ENCODE measurements around the gene C19orf18. TPM values are rescaled to one million over a fixed set of nuclear protein-coding genes. Genes with fewer than 3 reads are reported as not detected.

C19orf18 gene
- total RNA-seq, 1 donor from 2014 or later: 0.26 TPM

DNA sequence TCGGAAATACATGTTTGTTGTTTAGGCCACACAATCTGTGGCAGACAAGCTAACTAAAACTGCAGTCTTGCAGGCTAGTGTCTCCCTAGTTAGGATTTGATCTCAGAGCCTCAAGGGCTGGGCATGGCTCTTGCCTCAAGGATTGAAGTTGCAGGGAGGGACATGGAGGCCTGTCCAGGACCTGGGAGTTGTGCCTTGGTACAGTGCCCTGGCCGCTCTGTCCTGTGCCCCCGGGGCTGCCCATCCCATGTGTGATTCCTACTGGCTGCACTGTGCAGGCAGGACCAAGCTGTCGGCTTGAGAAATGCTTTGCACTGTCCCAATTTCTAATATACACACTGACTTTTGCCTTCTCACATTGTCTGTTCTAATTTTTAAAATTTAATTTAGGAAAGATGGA is 19.3 kb downstream of the C19orf18 start:
- Histone ChIP-seq H3K36me3 (ENCODE audit: control insufficient read depth, insufficient read depth, low read length) (no peaks in the 10 kb centered on the region), H3K27me3 (ENCODE audit: control insufficient read depth, insufficient read depth, low read length) (no peaks in the 10 kb centered on the region), H3K4me3 (ENCODE audit: low read depth, low read length) (no peak overlapping the region)
- DNase-seq (ENCODE audit: low read depth) (no peak), FAIRE-seq (no peak)
- TF ChIP-seq, protein P1, sequence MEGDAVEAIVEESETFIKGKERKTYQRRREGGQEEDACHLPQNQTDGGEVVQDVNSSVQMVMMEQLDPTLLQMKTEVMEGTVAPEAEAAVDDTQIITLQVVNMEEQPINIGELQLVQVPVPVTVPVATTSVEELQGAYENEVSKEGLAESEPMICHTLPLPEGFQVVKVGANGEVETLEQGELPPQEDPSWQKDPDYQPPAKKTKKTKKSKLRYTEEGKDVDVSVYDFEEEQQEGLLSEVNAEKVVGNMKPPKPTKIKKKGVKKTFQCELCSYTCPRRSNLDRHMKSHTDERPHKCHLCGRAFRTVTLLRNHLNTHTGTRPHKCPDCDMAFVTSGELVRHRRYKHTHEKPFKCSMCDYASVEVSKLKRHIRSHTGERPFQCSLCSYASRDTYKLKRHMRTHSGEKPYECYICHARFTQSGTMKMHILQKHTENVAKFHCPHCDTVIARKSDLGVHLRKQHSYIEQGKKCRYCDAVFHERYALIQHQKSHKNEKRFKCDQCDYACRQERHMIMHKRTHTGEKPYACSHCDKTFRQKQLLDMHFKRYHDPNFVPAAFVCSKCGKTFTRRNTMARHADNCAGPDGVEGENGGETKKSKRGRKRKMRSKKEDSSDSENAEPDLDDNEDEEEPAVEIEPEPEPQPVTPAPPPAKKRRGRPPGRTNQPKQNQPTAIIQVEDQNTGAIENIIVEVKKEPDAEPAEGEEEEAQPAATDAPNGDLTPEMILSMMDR (IDR thresholded peaks at IDR 0.05; ENCODE audit: insufficient read depth, low read length, severe bottlenecking): no peak

DNA sequence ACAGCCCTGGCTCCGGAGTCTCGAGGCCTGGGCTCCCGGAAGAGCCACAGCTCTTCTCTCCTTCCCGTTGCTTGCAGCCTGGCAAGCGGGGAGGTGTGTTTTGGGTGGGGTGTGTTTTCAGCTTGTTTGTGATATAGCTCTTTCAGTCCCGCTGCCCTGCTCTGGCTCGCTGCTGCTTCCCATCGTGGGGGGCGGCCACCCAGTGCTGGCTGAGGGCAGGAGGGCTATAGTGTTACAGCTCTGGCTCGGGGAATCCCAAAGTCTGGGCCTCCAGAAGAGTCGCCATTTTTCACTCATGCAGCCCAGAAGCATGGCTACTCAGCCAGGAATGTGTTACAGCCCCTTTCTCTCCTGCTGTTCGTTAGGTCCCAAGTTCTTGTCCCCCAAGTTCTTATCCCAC is 24.6 kb downstream of the C19orf18 start:
- no peak for DNase-seq (ENCODE audit: low read depth)
- H3K27me3 ChIP-seq (ENCODE audit: control insufficient read depth, insufficient read depth, low read length): no peaks in the 10 kb centered on the region
- no peaks in the 10 kb centered on the region for H3K36me3 ChIP-seq (ENCODE audit: control insufficient read depth, insufficient read depth, low read length)
- TF ChIP-seq, protein P1 (IDR thresholded peaks at IDR 0.05; ENCODE audit: insufficient read depth, low read length, severe bottlenecking): no peak
- no peak for FAIRE-seq
- H3K4me3 ChIP-seq (ENCODE audit: low read depth, low read length): no peak overlapping the region

GRCh38 chr19:57949296-57949695 is 25.0 kb downstream of the C19orf18 start:
- no peak overlapping the region for H3K4me3 ChIP-seq (ENCODE audit: low read depth, low read length)
- FAIRE-seq: no peak

GRCh38 chr19:57947419-57948134 is 26.8 kb downstream of the C19orf18 start, which contains the start of gene ZNF256:
ZNF256 (minus strand) TSS chr19:57947706; CDS start chr19:57947474, 232 bp downstream.
- TF ChIP-seq, protein P1 (IDR thresholded peaks at IDR 0.05; ENCODE audit: insufficient read depth, low read length, severe bottlenecking): peak; percentile 78
- Histone ChIP-seq H3K36me3 (ENCODE audit: control insufficient read depth, insufficient read depth, low read length) (peaks cover 6% of the 10 kb centered on the region), H3K4me3 (ENCODE audit: low read depth, low read length) (peak within 1 kb of the TSS; percentile 86), H3K27me3 (ENCODE audit: control insufficient read depth, insufficient read depth, low read length) (no peaks in the 10 kb centered on the region)
- FAIRE-seq (peak; percentile 47), DNase-seq (ENCODE audit: low read depth) (peak; percentile 86)

More at GRCh38 chr19:57949296-57949695, 25.0 kb downstream of the C19orf18 start:
- TF ChIP-seq, protein P1 (IDR thresholded peaks at IDR 0.05; ENCODE audit: insufficient read depth, low read length, severe bottlenecking): no peak
- Histone ChIP-seq H3K27me3 (ENCODE audit: control insufficient read depth, insufficient read depth, low read length) (no peaks in the 10 kb centered on the region), H3K36me3 (ENCODE audit: control insufficient read depth, insufficient read depth, low read length) (no peaks in the 10 kb centered on the region)
- DNase-seq (ENCODE audit: low read depth): no peak

- Histone ChIP-seq H3K27me3 (ENCODE audit: control insufficient read depth, insufficient read depth, low read length) (no peaks in the 10 kb centered on the region), H3K4me3 (ENCODE audit: low read depth, low read length) (peak overlapping the region; percentile 86), H3K36me3 (ENCODE audit: control insufficient read depth, insufficient read depth, low read length) (peaks cover 11% of the 10 kb centered on the region)
- no peak for FAIRE-seq
- TF ChIP-seq, protein P1 (IDR thresholded peaks at IDR 0.05; ENCODE audit: insufficient read depth, low read length, severe bottlenecking): no peak
- DNase-seq (ENCODE audit: low read depth): no peak
Measured at GRCh38 chr19:57947088-57947418, 27.3 kb downstream of the C19orf18 start.

DNA sequence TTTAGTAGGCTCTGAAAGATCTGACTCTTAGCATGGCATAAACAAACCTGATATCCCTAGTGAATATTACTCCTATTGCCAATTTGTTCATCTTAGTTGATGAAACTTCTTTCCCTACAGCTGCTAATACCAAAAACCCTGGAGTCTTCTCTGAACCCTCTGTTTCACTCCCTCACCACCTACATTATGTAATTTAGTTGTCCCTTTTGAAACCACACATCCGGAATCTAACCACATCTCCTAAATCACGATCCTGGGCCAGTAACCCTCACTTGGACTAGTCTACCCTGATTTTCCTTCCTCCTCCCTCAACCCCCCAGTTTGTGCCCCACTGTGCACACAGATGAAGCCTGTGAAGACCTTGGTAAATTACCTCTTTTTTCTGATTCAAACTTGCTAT is 28.0 kb downstream of the C19orf18 start:
- TF ChIP-seq, protein P1 (IDR thresholded peaks at IDR 0.05; ENCODE audit: insufficient read depth, low read length, severe bottlenecking): no peak
- DNase-seq (ENCODE audit: low read depth) (no peak), FAIRE-seq (no peak)
- no peaks in the 10 kb centered on the region for H3K27me3 ChIP-seq (ENCODE audit: control insufficient read depth, insufficient read depth, low read length)
- H3K36me3 ChIP-seq (ENCODE audit: control insufficient read depth, insufficient read depth, low read length): peaks cover 18% of the 10 kb centered on the region
- peak overlapping the region; percentile 86 for H3K4me3 ChIP-seq (ENCODE audit: low read depth, low read length)

Measured in bronchial epithelial cell (primary cell).